Effector memory CD4-positive, alpha-beta T cell (primary cell): Measurements from ENCODE around the gene MRPL41.
"Not testable (repeated sequence)": the region's sequence is repeated elsewhere in the genome, so short reads cannot be mapped to it uniquely, and the experiment has no call there.

Experiments
- DNase-seq, 3 donors: peaks; one replicate each; pipeline ENCODE4 v3.0.0-alpha.2; 2020
- H3K27ac ChIP-seq: 2 replicates; pipeline ENCODE4 v1.7.0; 2013; ENCODE audit warnings: mild to moderate bottlenecking, low read length, moderate library complexity; ENCODE audit not compliant: insufficient read depth, poor library complexity, severe bottlenecking
- H3K27me3 ChIP-seq: replicated peaks from 2 replicates; pipeline ENCODE4 v1.7.0; 2013; ENCODE audit warnings: mild to moderate bottlenecking, low read length; ENCODE audit not compliant: insufficient read depth, control insufficient read depth, poor library complexity, severe bottlenecking
- H3K36me3 ChIP-seq: 2 replicates; pipeline ENCODE4 v1.7.0; 2013; ENCODE audit warnings: mild to moderate bottlenecking, low read length, moderate library complexity; ENCODE audit not compliant: control insufficient read depth, insufficient read depth
- H3K4me1 ChIP-seq: 2 replicates; pipeline ENCODE4 v1.7.0; 2013; ENCODE audit warnings: low read length, mild to moderate bottlenecking; ENCODE audit not compliant: control insufficient read depth, insufficient read depth, poor library complexity, severe bottlenecking
- H3K4me3 ChIP-seq: 2 replicates; pipeline ENCODE4 v1.7.0; 2013; ENCODE audit warnings: low read length, low read depth, mild to moderate bottlenecking; ENCODE audit not compliant: insufficient read depth, poor library complexity, severe bottlenecking
- H3K9me3 ChIP-seq: 2 replicates; pipeline ENCODE4 v1.7.0; 2013; ENCODE audit warnings: mild to moderate bottlenecking, low read length, moderate library complexity; ENCODE audit not compliant: control insufficient read depth

Gene MRPL41

DNA sequence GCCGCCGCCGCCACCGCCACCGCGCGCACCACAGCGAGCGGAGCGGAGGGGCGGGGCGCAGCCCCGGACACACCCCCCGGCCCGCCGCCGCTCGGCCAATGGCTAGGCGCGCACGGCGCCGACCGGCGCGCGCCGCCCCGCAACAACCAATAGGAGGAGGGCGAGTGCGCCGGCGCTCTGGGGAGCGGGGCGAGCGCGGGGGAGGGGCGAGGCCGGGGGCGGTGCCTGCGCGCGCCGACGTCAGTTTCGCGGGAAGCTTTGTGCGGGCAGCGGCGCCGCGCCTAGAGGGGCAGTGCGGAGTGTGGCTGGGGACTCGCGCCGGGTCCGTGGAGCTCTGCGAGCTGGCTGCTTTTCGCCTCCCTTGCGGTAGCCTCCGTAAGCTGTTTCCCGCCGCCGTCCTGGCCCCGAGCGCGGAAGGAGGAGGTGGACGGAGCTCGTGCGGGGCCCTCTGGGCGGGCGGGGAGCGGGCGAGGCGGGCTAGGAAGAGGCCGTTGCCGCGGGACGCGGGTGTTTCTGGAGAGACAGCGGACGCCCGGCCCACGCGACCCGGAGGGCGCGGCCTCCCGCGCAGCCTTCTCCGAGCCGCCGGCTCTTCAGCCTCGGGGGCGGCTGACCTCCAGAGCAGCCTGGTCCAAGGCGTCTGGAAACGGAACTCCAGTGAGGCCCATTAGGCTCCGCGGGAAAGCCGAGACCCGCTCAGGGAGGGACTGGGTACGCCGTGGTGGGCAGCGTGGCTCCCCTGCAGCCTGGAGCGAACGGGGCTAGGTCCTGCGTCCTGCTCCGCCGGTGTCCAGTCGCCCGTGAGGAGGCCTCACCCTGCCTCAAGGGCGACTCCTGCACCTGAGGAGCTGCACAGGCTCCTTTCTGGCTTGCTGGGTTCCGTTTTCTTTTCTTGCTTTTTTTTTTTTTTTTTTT is 39.0 kb downstream of the MRPL41 start, which contains the start of gene ZMYND19:
Gene ZMYND19, minus strand, starts transcription at position 44 of the 915 bp plus-strand sequence. CDS start 249 bp downstream, outside the sequence.
- DNase-seq: peak; percentile 79 to 87 (median 83)
- no peaks in the 10 kb centered on the region for H3K9me3 ChIP-seq
- H3K36me3 ChIP-seq: peaks cover 24% of the 10 kb centered on the region
- no peaks in the 10 kb centered on the region for H3K27me3 ChIP-seq
- peak within 1 kb of the TSS; percentile 76 for H3K4me3 ChIP-seq
- peak within 1 kb of the TSS; percentile 45 for H3K27ac ChIP-seq
- peaks cover 12% of the 10 kb centered on the region for H3K4me1 ChIP-seq

DNA sequence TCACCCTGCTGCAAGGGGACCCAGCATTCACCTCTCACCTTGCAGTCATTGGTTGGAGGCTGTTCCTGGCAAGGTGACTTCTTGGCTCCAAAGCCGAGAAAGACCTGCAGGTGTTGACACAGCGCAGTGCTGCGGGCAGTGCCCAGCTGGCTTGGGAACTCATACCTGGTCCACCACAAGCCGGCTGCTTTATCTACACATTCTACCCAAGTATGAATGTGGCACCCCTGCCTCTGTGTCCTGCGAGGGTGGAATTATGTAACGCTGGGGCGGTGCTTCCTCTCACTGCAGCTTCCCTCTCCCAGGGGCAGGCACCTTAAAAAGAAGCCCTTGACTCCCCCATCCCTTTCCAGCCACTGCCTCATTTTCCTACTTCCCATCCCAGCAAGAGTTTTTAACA is 41.1 kb downstream of the MRPL41 start:
- H3K4me3 ChIP-seq: no peak overlapping the region
- H3K27me3 ChIP-seq: no peaks in the 10 kb centered on the region
- H3K36me3 ChIP-seq: peaks cover 4% of the 10 kb centered on the region
- H3K9me3 ChIP-seq: no peaks in the 10 kb centered on the region
- H3K4me1 ChIP-seq: peaks cover 12% of the 10 kb centered on the region
- no peak for DNase-seq
- no peak overlapping the region for H3K27ac ChIP-seq

DNA sequence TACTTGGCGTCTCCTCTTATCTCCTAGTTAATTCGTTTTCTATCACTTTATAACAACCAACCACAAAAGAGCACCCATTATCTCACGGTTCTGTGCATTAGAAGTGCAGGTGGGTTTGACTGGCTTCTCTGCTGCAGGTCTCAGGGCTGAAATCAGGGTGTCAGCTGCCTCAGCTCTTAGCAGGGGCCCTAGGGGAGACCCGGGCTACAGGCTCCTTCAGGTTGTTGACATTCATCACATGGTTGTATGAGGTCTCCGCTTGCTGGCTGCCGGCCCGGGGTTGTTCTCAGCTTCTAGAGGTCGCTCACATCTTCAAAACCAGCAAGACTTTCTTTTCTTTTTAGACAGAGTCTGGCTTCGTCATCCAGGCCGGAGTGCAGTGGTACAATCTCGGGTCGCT is 41.5 kb downstream of the MRPL41 start:
- Histone ChIP-seq H3K36me3 (peaks cover under 1% of the 10 kb centered on the region), H3K4me1 (peaks cover 12% of the 10 kb centered on the region), H3K27ac (no peak overlapping the region), H3K27me3 (no peaks in the 10 kb centered on the region), H3K4me3 (no peak overlapping the region), H3K9me3 (no peaks in the 10 kb centered on the region)
- no peak for DNase-seq

DNA sequence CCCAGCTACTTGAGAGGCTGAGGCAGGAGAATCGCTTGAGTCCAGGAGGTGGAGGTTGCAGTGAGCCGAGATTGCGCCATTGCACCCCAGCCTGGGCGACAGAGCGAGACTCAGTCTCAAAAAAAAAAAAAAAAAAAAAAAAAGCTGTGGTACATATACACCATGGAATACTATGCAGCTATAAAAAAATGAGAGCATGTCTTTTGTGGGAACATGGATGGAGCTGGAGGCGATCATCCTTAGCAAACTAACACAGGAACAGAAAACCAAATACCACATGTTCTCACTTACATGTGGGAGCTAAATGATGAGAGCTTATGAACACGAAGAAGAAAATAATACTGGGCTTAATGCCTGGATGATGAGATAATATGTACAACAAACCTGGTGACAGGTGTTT is 44.9 kb downstream of the MRPL41 start:
- H3K36me3 ChIP-seq, H3K27me3 ChIP-seq, H3K9me3 ChIP-seq, H3K27ac ChIP-seq, H3K4me1 ChIP-seq, DNase-seq, H3K4me3 ChIP-seq: not testable (repeated sequence)

DNA sequence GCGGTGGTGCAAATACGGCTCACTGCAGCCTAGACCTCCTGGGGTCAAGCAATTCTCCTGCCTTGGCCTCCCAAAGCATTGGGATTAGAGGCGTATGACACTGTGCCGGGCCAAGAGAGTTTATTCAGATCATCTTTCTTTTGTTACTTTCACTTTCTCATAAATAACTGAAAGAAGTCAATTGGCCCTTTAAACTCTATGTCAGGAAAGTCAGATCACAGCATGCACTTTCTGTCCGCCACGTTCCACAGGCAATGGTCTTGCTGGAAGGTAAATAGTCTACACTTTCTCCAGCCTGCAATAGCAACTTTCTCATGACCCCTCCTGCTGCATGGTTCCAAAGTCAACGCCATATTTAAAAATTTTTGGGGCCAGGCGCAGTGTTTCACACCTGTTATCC is 47.3 kb downstream of the MRPL41 start:
- Histone ChIP-seq H3K4me1 (no peaks in the 10 kb centered on the region), H3K4me3 (no peak overlapping the region), H3K9me3 (no peaks in the 10 kb centered on the region), H3K27me3 (no peaks in the 10 kb centered on the region), H3K27ac (no peak overlapping the region), H3K36me3 (no peaks in the 10 kb centered on the region)
- no peak for DNase-seq
